NOMO-1 (cell line): ENCODE data around the gene CALD1.

Experiments
- DNase-seq, 2 experiments: peaks; one replicate each; lab custom pipeline; 2025; ENCODE audit not compliant: unreplicated experiment in 2 of 2; lab: John Stamatoyannopoulos, UW

CALD1 gene

GRCh38 chr7:134919240-134919641 lies 139.8 kb downstream of the CALD1 start:
- no peak for DNase-seq

GRCh38 chr7:134920026-134920753 lies 140.8 kb downstream of the CALD1 start:
- DNase-seq = no peak

- no peak for DNase-seq
These were observed 143.6 kb downstream of the CALD1 start for GRCh38 chr7:134922720-134923704.

DNA sequence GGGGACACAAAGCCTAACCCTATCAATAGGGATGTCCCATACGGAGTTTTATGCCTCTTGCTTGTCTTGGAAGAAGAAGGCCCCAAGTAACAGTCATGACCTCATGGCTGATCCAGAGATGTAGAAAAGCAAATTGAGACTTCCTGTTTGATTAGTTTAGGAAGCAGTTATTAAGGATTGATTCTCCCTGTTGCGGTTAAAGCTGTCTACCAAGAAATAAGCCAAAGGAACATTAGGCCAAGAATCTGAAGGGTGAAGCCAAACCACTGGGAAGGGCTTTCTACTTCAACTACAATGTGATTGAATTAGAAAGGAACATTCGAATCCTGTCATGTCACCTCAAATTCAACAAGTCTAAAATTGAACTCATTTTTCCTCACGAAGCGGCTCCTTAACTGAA lies 146.3 kb downstream of the CALD1 start:
- DNase-seq = no peak

DNA sequence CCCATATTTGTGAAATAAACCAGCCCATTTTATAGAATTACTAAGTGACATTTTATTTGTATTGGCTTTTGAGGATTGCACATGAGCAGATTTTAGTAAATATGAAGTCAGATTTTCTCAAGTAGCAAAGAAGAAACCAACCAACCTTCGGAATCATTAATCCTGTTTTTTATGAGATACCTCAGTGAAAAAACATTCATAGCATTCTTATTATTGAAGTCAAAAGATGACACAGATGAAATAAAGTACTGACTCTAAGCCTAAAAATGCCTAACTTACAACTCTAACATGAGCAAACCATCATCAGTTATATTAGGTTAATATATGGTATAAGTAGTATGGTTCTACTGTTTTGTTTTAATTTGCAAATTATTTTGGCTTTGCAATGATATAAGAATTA lies 147.0 kb downstream of the CALD1 start:
- DNase-seq = no peak

DNA sequence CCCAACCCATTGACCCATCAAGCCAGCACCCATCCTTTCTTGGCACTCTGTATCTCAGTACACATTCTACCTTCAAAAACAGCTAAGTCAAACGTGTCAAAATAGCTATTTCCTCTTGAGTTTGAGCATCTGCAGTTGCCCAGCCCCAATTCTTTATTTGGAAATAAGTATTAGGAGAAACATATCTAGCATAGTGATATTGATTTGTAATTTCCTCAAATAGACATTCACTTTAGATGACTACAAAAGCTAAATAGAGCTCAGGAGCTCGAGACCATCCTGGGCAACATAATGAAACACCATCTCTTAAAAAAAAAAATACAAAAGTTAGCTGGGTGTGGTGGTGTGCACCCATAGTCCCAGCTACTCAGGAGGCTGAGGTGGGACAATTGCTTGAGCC lies 147.6 kb downstream of the CALD1 start:
- no peak for DNase-seq

DNA sequence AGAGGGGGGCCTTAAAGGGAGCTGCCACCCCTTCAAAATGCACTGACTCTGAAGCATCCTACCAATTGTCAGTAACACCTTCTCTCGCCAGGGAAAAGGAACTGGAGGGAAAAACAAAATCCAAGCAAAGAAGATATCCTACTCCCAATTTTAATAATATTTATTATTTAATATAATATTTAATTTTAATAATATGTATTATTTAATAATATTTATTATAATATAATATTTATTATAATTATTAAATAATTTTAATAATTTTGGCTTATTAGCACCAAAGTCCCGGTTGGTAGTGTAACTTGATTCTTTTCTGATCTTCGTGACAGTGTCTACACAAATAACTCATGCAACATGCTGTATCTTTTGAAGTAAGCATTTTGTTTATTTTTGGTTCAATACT lies 148.3 kb downstream of the CALD1 start:
- DNase-seq = no peak

DNA sequence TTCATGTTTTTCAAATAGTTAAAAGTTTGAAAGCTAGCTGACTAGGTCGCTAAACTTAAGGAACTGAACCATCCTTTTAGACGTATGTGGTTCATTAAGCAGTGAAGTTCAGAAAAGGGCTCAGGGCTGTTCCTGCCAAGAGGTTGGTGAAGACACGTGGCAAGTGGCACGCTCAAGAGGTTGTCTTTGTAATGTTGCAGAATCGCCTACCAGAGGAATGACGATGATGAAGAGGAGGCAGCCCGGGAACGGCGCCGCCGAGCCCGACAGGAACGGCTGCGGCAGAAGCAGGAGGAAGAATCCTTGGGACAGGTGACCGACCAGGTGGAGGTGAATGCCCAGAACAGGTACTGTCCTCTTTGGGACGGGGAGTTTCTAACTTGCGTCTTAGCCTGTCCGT lies 149.1 kb downstream of the CALD1 start:
- DNase-seq = no peak

GRCh38 chr7:134931487-134931886 lies 152.1 kb downstream of the CALD1 start:
- no peak for DNase-seq

- no peak for DNase-seq
These were observed 153.4 kb downstream of the CALD1 start for GRCh38 chr7:134932707-134933370.

DNA sequence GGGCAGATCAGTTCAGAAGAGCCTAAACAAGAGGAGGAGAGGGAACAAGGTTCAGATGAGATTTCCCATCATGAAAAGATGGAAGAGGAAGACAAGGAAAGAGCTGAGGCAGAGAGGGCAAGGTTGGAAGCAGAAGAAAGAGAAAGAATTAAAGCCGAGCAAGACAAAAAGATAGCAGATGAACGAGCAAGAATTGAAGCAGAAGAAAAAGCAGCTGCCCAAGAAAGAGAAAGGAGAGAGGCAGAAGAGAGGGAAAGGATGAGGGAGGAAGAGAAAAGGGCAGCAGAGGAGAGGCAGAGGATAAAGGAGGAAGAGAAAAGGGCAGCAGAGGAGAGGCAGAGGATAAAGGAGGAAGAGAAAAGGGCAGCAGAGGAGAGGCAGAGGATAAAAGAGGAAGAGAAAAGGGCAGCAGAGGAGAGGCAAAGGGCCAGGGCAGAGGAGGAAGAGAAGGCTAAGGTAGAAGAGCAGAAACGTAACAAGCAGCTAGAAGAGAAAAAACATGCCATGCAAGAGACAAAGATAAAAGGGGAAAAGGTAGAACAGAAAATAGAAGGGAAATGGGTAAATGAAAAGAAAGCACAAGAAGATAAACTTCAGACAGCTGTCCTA lies 154.1 kb downstream of the CALD1 start:
- DNase-seq = no peak

- DNase-seq = no peak
These were observed 156.3 kb downstream of the CALD1 start for GRCh38 chr7:134935701-134936100.

- no peak for DNase-seq
These were observed 157.6 kb downstream of the CALD1 start for GRCh38 chr7:134936893-134937510.

DNA sequence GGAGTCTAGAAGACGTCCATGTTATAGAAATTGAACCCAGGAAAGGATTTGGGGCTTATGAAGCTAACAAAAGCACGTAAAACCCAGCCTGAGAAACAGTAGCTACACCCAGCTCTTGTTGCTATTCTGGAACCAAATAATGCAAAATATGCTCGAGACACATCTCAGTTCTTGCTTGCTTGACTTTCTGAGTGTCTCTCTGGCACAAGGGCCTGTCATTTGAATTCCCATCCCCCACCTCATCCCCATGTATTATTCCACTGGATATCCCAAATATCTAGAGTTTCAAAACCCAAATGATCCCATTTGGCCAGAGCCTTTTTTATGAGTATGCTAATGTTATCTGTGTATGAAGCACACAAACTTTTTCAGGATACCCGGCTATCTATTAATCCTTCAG lies 158.7 kb downstream of the CALD1 start:
- DNase-seq = no peak

GRCh38 chr7:134939136-134939535 lies 159.7 kb downstream of the CALD1 start:
- DNase-seq = no peak

- DNase-seq = no peak
These were observed 161.3 kb downstream of the CALD1 start for GRCh38 chr7:134940729-134941128.

DNA sequence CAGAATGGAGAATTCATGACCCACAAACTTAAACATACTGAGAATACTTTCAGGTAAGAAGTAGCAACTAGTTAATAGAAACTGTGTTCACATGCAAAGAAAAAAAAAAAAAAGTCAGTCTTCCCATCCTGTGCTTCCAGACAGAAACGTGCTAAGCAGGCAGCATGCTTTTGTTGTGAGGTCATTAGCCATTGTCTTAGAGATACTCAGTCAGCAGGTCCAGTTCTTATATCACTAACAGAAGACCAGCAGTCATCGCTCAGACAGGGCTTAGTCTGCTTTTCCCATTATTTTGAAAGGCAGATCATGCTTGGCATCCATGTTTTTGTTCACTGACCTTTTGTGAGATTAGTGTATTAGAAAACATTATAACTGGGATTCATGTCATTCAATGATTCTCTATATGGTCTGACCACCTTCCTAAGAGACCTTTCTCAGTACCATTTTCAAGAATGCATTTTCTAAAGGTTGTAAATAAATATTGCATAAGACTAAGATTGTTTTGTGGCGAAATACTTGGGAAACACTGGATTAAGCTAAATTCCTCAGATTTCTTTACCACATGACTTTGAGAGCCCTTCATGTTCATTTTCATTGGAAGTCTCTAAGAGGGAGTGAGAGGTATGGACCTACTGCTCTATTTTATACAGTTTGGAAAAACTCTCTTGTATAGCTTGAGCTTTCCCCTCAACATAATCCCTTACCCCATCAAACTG lies 161.9 kb downstream of the CALD1 start:
- DNase-seq = no peak

DNA sequence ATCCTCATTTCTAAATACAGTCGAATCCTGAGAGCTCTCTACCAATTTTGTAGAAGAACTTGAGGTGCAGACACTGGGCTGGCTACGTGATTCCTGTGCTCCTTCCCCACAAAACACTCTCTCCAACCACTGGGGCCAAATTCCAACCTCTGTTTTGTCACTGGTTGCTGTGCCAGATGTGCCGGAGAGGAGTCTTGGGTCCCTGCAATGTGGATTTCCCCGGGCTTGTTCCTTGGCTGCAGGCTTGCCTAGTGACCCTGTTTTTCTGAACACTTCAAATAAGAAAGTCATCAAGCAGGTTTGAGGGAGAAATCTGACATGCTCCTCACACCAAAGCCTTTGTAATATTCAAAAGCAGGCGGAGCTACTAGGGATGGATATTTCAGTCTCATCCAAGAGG lies 162.5 kb downstream of the CALD1 start:
- DNase-seq = no peak

DNA sequence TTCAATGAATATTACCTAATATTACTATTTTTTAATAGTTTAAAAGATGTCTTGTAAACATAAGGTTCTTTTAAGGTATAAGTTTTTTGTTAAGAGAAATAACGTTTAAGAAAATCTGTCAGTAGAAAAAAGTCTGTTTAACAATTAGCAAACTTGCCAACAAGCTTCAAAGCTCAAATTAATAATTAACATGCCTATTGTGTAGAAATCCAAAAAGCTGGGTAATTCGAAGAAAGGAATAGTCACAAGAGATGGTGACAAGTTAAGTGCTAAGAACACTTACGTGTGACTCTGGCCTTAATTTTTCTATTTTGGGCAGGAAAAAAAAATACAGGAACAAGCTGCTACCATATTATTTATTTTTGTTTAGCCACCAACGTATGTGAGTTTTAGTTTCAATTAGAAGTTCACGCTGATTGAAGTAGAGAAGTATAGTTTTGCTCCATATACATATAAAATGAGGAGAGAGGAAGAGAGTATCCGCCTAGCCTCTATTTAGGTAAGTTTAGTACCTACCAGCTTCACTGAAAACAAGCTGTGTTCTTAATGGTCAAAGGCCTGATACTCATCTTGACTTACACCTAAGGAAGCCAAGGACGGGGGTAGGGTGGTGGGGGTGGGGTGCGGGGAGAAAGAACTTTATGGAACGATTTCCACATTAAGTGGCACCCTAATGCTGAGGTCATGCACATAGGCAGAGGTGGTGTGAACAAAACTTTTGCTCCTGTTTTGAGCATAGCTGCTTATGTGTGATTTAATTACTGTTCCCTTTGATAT lies 163.4 kb downstream of the CALD1 start:
- no peak for DNase-seq
